ENCODE results near the gene TMEM131L.

DNA sequence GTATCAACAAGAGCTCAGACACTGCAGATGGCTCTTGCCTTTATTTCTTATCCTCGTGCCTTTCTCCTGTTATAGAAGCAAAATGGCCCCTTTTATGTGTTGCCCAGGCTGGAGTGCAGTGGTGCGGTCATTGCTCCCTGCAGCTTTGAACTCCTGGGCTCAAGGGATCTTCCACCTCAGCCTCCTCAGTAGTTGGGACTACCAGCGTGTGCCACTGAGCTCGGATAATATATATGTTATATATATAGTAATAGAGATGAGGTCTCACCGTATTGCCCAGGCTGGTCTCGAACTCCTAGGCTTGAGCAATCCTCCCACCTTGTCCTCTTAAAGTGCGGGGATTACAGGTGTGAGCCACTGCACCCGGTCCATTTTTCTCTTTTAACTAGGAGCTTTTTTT is 79.7 kb downstream of the TMEM131L start:
- TF ChIP-seq, protein P1, sequence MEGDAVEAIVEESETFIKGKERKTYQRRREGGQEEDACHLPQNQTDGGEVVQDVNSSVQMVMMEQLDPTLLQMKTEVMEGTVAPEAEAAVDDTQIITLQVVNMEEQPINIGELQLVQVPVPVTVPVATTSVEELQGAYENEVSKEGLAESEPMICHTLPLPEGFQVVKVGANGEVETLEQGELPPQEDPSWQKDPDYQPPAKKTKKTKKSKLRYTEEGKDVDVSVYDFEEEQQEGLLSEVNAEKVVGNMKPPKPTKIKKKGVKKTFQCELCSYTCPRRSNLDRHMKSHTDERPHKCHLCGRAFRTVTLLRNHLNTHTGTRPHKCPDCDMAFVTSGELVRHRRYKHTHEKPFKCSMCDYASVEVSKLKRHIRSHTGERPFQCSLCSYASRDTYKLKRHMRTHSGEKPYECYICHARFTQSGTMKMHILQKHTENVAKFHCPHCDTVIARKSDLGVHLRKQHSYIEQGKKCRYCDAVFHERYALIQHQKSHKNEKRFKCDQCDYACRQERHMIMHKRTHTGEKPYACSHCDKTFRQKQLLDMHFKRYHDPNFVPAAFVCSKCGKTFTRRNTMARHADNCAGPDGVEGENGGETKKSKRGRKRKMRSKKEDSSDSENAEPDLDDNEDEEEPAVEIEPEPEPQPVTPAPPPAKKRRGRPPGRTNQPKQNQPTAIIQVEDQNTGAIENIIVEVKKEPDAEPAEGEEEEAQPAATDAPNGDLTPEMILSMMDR (IDR thresholded peaks at IDR 0.05; ENCODE audit: low read depth, low read length): no peak
- no peak for TF ChIP-seq EZH2phosphoT487 (IDR thresholded peaks at IDR 0.05; ENCODE audit: low read depth)
